Mucosa of rectum (tissue), 2 donors: ENCODE measurements around the gene CFLAR.

Experiments used
- H3K27ac ChIP-seq, 2 donors: one replicate each; pipeline ENCODE4 v1.7.0; 2013; ENCODE audit warnings: inconsistent platforms in 2 of 2, low read depth in 2 of 2, low read length in 2 of 2
- H3K27me3 ChIP-seq, 2 donors: one replicate each; pipeline ENCODE4 v1.7.0; 2013; ENCODE audit warnings: low read length in 2 of 2; ENCODE audit not compliant: control insufficient read depth in 2 of 2, insufficient read depth in 2 of 2
- H3K36me3 ChIP-seq, 2 donors: one replicate each; pipeline ENCODE4 v1.7.0; 2013; ENCODE audit warnings: low read length in 2 of 2; ENCODE audit not compliant: control insufficient read depth in 2 of 2, insufficient read depth in 2 of 2
- H3K4me1 ChIP-seq, 2 donors: one replicate each; pipeline ENCODE4 v1.7.0; 2013; ENCODE audit warnings: low read length in 2 of 2, mild to moderate bottlenecking in 1 of 2; ENCODE audit not compliant: control insufficient read depth in 2 of 2, insufficient read depth in 2 of 2
- H3K4me3 ChIP-seq, 2 donors: one replicate each; pipeline ENCODE4 v1.7.0; 2013; ENCODE audit warnings: low read length in 2 of 2
- H3K9ac ChIP-seq, 2 donors: one replicate each; pipeline ENCODE4 v1.7.0; 2013; ENCODE audit warnings: low read length in 2 of 2, low read depth in 1 of 2, mild to moderate bottlenecking in 1 of 2
- H3K9me3 ChIP-seq, 2 donors: one replicate each; pipeline ENCODE4 v1.7.0; 2013; ENCODE audit warnings: low read length in 2 of 2; ENCODE audit not compliant: control insufficient read depth in 2 of 2
- donor health status: healthy.
- donor health status: Normal muscosa, but diverticular disease.

CFLAR gene

GRCh38 chr2:201116115-201116958 lies at the start of gene CFLAR:
CFLAR (plus strand) TSS chr2:201116164; CDS start chr2:201129866, 13,702 bp downstream.
- Histone ChIP-seq H3K36me3 (no peaks in the 10 kb centered on the region), H3K4me3 (peak within 1 kb of the TSS; percentile 94 to 96), H3K4me1 (peaks cover 11% of the 10 kb centered on the region in 2 donors)

GRCh38 chr2:201070948-201071478 lies 45.0 kb upstream of the CFLAR start:
- Histone ChIP-seq H3K4me3 (peak overlapping the region; percentile 94 to 100), H3K36me3 (no peaks in the 10 kb centered on the region), H3K27me3 (no peaks in the 10 kb centered on the region), H3K9ac (peak overlapping the region; percentile 85 to 97), H3K9me3 (no peaks in the 10 kb centered on the region), H3K27ac (peak overlapping the region; percentile 87 to 88), H3K4me1 (peaks cover 25 to 27% of the 10 kb centered on the region in 2 donors)

More at GRCh38 chr2:201116115-201116958, at the start of gene CFLAR:
- H3K9me3 ChIP-seq = no peaks in the 10 kb centered on the region
- H3K9ac ChIP-seq = peak within 1 kb of the TSS; percentile 98 to 99
- H3K27ac ChIP-seq = peak within 1 kb of the TSS; percentile 99
- no peaks in the 10 kb centered on the region for H3K27me3 ChIP-seq

GRCh38 chr2:201071479-201072200 lies 44.3 kb upstream of the CFLAR start, which contains the start of the genes HYCC2 and NDUFB3:
HYCC2 (minus strand) TSS chr2:201071671; CDS start chr2:201024009, 47,662 bp downstream.
NDUFB3 (plus strand) TSS chr2:201072001; CDS start chr2:201078883, 6,882 bp downstream.
- H3K4me3 ChIP-seq = peak within 1 kb of the TSS; percentile 94 to 100
- no peaks in the 10 kb centered on the region for H3K36me3 ChIP-seq
- H3K4me1 ChIP-seq = peaks cover 25 to 27% of the 10 kb centered on the region in 2 donors
- no peaks in the 10 kb centered on the region for H3K27me3 ChIP-seq
- no peaks in the 10 kb centered on the region for H3K9me3 ChIP-seq
- H3K27ac ChIP-seq = peak within 1 kb of the TSS; percentile 87 to 88
- peak within 1 kb of the TSS; percentile 85 to 97 for H3K9ac ChIP-seq

GRCh38 chr2:201072201-201072530 lies 43.8 kb upstream of the CFLAR start:
- peak overlapping the region; percentile 87 to 88 for H3K27ac ChIP-seq

GRCh38 chr2:201073071-201073470 lies 42.9 kb upstream of the CFLAR start:
- Histone ChIP-seq H3K27ac (no peak overlapping the region), H3K4me3 (peak overlapping the region in 1 of 2 donors; percentile 94), H3K4me1 (peaks cover 24 to 25% of the 10 kb centered on the region in 2 donors), H3K9me3 (no peaks in the 10 kb centered on the region), H3K36me3 (no peaks in the 10 kb centered on the region), H3K27me3 (no peaks in the 10 kb centered on the region), H3K9ac (peak overlapping the region in 1 of 2 donors; percentile 97)

More at GRCh38 chr2:201072201-201072530, 43.8 kb upstream of the CFLAR start:
- no peaks in the 10 kb centered on the region for H3K9me3 ChIP-seq
- peaks cover 25 to 27% of the 10 kb centered on the region in 2 donors for H3K4me1 ChIP-seq
- no peaks in the 10 kb centered on the region for H3K27me3 ChIP-seq
- H3K9ac ChIP-seq = peak overlapping the region; percentile 85 to 97
- peak overlapping the region; percentile 94 to 100 for H3K4me3 ChIP-seq
- no peaks in the 10 kb centered on the region for H3K36me3 ChIP-seq

- Histone ChIP-seq H3K9ac (no peak overlapping the region), H3K4me3 (no peak overlapping the region), H3K4me1 (peaks cover 13 to 14% of the 10 kb centered on the region in 2 donors), H3K27ac (no peak overlapping the region), H3K9me3 (no peaks in the 10 kb centered on the region), H3K36me3 (peaks cover 0 to 6% of the 10 kb centered on the region in 2 donors), H3K27me3 (no peaks in the 10 kb centered on the region)
These were observed 41.0 kb upstream of the CFLAR start for GRCh38 chr2:201074996-201075395.

- Histone ChIP-seq H3K9me3 (no peaks in the 10 kb centered on the region), H3K27ac (no peak overlapping the region), H3K4me1 (peaks cover 0 to 3% of the 10 kb centered on the region in 2 donors), H3K27me3 (no peaks in the 10 kb centered on the region), H3K4me3 (no peak overlapping the region), H3K9ac (no peak overlapping the region), H3K36me3 (peaks cover 23 to 33% of the 10 kb centered on the region in 2 donors)
These were observed 31.1 kb upstream of the CFLAR start for GRCh38 chr2:201084863-201085262.

- Histone ChIP-seq H3K36me3 (peaks cover 4 to 5% of the 10 kb centered on the region in 2 donors), H3K27ac (no peak overlapping the region)
These were observed 25.4 kb upstream of the CFLAR start for GRCh38 chr2:201090574-201090973.

GRCh38 chr2:201093573-201093972 lies 22.4 kb upstream of the CFLAR start:
- Histone ChIP-seq H3K36me3 (no peaks in the 10 kb centered on the region), H3K4me3 (no peak overlapping the region), H3K4me1 (no peaks in the 10 kb centered on the region), H3K27ac (no peak overlapping the region), H3K27me3 (no peaks in the 10 kb centered on the region), H3K9ac (no peak overlapping the region), H3K9me3 (no peaks in the 10 kb centered on the region)

More at GRCh38 chr2:201090574-201090973, 25.4 kb upstream of the CFLAR start:
- H3K4me3 ChIP-seq = no peak overlapping the region
- H3K27me3 ChIP-seq = no peaks in the 10 kb centered on the region
- no peak overlapping the region for H3K9ac ChIP-seq
- H3K9me3 ChIP-seq = no peaks in the 10 kb centered on the region
- no peaks in the 10 kb centered on the region for H3K4me1 ChIP-seq
